Medulla oblongata (tissue), 1 donor: ENCODE data around the gene PSG2.
"Not testable (repeated sequence)": the region's sequence is repeated elsewhere in the genome, so short reads cannot be mapped to it uniquely, and the experiment has no call there.

Experiments used
- DNase-seq: peaks from one replicate; pipeline ENCODE4 v3.0.0-alpha.2; 2015; ENCODE audit errors: extremely low spot score

PSG2 gene

DNA sequence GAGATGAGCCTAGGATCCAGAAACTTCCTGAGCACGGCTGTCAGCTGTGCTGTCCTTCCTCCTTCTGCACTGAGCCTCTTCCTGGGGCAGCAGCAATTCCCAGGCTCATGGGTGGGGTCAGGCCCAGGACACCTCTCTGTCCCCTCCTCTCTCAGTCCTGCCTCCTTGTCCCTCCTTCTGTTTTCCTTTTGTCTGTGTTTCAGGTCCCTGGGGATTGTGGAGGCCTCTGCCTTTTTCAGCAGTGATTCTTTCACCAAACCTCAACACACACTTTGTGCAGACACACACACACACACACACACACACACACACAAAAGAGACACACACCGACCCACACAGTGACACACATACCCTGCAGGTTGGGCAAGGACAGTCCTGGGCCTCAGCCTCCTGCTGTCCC, at the start of gene PSG2:
TSS of gene PSG2 (minus strand) at position 101 of the 400 bp plus-strand sequence. CDS start 132 bp downstream, outside the sequence.
- not testable (repeated sequence) for DNase-seq

DNA sequence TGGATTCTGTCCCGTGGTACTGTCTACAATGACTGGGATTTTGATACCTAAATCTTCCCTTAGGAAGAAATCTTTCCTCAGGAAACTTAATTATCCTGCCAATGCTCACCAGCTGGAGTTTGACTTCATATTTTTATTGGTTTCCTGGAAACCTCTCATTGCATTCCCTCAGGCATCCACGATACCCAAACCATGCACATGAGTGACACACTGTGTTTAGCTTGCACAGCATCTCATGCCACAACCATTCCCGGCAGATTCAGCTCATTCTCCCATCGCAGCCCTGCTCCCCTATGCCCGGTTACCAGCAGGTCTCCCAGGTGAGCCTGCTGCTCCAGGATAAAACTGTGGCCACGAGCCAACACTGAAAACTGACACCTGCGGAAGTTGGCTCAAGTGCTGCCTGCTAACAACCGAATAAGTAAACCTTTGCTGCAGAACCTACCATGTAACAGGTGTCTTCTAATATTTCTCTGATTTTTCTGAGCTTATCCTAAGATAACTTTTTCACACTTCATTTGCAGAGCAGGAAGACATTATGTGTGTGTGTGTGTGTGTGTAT, 48.9 kb upstream of the PSG2 start:
- not testable (repeated sequence) for DNase-seq

DNA sequence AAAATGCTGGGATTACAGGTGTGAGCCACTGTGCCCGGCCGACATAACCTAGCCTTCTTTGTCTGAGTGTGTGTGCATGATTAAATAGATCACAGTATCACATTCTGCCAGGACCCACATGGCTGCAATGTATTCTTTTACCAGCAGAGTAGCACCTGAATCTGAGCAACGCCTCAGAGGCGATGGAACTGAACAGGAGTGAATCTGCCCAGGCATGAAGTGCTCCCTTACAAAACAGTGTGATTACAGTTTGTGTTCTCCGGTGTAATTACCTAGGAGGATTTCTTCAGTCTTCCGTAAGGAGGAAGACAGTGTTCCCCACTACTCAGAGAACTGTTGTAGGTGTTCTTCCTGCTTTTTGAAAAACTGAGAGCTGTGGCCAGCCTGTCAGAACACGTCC, 46.7 kb upstream of the PSG2 start:
- not testable (repeated sequence) for DNase-seq

DNA sequence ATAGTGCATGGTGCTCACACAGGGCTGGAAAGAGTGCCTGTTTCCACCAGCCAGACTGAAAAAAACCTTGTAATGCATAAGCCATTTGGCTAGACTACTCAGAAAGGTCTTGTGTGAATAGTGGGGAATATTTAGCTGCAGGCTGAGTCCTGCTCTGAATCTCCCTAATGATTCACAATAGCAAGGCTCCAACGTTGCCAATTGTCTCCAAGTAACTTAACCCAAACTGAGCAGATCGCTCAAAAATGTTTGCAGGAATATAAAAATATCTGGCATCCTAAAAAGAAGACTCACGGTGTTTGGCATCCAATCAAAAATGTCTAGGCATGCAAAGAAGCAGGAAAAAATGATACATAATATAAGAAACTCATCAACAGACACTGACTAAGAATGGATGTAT, 44.8 kb upstream of the PSG2 start:
- DNase-seq: not testable (repeated sequence)

DNA sequence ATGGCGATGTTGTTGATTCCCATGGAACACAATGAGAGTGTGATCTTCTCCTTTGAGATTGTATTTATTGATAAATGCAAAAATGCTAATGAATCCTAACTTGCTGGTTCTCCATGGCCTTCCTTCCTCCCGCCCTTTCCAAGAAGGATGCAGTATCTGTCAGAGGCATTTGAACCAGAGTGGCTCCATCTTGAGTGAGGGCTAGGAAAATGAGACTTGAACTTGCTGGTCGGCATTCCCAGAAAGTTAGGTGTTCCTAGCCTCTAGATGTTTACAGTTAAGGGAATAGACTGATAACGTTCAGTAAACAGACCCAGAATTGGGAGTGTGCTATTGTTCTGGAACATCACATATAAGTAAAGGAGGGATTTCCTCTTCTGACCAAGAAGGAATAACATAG, 44.2 kb upstream of the PSG2 start:
- DNase-seq: no peak

DNA sequence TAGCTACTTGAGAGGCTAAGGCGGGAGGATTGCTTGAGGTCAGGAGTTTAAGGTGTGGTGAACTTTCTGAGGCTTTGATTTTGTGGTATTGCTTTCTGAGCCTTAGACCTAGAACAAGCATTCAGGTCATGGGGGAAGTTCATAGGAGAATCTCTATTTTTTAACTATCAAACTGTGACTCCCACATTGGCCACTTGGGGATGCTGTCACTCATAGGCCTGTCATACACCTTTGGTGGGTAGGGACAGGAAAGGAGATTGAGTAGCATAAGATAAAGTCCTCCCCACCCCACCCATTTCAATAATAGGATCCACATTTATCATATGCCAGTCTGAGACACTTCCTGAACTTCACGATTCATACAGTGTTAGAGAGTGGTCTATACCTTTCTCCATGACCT, 41.9 kb upstream of the PSG2 start:
- no peak for DNase-seq

DNA sequence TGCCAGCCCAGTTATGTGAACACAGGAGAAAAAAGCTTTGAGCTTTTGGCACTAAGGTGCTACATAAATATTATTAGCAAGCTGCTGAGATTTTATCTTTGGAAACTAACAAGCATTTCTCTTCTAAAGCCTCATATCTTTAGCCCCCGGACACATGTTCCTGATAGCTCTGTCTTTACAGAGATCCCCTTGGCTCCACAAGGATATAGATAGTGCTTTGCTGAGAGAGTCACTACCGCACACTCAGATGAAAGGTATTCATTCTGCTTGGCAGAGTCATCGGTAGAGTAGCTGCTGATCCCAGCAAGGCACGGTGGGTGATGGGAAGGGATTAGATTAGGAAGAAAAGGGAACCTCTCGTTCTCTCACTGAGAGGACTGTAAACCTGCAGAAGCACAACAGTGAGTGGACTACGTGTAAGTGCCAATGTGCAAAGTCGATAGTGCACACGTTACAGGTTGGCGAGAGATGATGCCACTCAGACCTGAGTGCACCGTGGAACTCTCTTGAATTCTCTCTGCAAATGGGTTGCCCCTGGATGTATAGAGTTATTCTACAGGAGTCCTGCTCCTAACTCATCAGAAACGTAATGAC, 38.0 kb upstream of the PSG2 start:
- DNase-seq: not testable (repeated sequence)

DNA sequence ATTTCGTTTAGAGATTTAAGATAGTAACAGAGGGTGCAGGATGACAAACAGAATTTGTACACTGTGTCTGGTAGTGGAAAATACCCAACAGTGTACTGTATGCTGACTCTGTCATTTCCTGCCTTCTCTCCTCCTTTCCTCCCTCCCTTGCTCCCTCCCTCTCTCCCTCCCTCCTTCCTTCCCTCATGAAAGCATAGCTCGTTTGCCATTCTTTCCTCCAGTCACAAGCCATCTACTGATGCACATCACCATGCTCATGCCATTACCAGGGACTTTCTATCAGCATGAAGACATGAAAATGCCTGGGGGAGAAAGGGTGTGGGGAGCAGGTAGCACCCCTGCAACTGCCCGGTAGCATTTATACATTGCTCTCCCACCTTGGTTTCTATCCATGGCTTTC, 37.0 kb upstream of the PSG2 start:
- not testable (repeated sequence) for DNase-seq

DNA sequence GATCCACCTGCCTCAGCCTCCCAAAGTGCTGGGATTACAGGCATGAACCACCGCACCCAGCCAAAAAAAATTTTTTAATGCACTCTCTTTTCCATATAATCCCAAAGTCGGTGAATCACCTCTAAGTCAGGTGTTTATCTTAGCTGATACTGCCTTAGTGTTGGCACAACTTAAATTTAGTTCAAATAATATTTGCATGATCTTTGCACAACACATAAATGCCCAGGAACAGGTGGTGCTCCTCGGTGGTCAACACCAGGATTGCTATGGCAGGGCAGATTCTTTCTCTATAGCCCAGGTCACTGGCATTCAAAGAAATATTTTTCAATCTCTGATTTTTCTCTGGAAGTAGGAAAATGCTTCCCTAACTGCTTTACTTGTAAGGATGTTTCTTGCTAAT, 33.9 kb upstream of the PSG2 start:
- not testable (repeated sequence) for DNase-seq

DNA sequence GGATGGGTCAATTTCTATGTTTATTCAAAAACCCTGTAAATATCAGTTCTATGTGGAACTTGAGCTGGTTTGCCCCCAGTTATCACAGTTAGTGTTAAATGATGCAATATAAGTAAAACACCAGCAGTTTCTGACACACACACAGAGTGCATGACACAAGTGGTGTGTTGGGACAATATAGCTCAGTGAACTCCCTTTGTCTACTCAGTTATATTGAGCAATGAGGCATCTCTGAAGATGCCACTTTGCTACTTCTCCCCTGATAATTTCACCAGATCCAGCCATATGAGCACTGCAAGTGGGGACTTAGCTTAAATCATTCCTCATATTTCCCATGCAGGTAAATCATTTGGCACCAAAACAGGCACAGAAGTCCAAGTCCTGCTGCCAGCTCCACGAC, 33.0 kb upstream of the PSG2 start:
- DNase-seq: not testable (repeated sequence)

DNA sequence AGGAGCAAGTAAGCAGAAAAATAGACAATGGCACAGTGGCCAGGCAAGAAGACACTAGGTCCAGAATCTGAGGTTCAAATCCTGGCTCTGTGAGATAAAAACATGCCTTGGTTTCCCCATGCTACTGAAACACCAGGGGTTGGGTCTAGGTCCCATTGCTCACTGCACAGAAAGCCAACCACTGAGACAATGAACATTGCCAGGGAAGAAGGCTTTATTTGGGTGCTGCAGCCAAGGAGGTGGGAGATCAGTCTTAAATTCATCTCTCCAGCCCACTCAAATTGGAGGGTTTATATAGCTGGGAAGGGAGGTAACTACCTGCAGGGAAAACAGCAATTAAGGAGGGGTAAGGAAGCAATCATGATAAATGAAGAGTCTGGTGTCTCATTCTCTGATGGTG, 32.6 kb upstream of the PSG2 start:
- not testable (repeated sequence) for DNase-seq

DNA sequence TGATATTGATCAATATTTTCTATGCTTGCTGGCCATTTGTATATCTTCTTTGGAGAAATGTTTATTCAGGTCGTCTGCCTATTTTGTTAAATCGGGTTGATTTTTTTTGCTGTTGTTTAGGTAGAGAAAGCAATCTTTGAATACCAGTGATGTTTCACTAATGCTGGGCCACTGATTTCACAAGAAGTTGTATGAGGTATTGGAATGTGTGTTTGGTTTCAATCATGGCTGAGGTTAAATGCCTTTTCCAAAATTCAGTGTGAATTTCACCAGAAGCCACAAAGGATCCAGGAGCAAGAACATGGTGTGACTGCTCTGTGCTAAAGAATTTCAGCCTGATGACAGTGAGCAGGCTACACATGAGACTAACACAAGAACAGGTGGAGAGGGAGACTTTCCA, 32.1 kb upstream of the PSG2 start:
- not testable (repeated sequence) for DNase-seq

DNA sequence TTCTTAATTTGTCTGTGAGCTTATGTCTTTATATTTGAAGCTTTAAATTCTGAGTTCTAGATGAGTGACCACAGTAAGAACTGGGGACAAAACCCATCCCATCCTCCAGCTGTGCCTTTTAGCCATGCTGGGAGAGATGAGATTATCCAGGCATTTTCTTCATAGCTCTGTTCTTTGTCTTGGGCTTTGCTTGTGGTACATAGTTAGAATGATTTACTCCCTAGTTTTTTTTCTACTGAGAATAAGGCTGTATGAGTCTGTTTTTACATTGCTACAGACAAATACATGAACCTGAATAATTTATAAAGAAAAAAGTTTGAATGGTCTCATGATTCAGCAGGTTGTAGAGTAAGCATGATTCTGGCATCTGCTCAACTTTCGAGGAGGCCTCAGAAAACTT, 24.9 kb upstream of the PSG2 start:
- not testable (repeated sequence) for DNase-seq

DNA sequence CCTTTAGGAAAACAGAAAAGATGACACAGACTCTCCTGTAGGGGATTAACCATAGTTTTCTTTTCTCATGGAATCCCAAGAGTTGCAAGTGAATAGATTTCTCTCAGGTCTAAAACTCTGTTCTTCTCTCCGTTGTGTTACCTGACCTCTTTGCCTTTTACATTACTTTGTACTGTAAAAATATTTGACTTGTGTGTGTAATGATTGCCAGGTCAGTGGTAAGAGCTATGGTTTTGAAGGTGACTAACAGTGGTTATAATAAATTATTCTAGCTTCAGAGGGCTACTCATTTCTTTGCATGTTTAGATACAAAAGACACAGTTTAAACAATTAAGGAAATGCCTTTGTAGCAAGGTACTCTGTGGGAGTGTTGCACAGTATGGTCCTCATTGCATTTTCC, 23.0 kb upstream of the PSG2 start:
- DNase-seq: no peak

DNA sequence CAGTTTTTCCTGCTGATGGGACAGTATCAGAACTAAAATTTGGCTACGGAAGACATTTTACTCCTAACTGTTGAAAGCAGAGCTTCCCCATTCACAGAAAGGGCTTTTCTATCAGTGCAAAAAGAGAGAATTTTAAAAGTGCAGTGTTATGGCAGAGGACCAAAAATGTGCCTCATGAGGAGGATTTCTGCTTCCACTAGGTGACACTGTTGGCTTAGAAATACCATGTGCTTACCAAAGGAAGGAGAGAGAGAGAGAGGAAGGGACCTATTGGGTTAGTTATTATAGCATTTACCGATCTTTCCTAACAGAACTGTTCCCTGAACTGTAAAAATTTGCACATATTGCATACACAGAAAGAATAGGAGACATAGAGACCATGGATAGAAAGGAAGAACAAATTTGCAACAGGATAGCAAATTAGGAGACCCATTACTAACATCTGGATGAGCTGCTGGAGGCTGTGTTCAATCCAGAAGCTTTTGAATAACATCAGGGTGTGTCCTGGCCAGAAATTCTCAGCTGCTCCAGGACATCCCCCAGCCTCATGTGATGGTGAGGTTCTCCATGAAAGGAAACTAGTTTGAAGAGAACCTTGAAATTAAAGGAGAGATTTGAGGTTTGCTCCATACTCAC, 21.8 kb upstream of the PSG2 start:
- DNase-seq: peak; percentile 13

DNA sequence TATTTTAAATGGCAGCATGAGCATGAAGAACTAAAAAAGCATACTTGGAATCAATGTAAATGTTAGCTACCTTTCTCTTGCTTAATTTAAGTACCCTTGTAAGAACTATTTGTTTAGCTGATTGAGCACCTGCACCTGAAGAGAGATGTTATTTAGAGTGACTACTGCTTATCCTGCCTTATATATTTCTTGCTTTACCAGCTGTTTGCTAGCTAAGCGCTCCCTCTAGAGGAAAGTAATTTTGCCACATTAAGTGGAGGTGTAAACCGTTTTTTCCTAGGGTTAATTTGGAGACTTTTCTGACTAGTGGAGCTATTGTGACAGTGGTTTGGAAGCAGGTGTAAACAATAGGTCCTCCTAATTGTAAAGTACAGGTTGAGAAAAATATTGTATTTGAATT, 19.4 kb upstream of the PSG2 start:
- DNase-seq: no peak

DNA sequence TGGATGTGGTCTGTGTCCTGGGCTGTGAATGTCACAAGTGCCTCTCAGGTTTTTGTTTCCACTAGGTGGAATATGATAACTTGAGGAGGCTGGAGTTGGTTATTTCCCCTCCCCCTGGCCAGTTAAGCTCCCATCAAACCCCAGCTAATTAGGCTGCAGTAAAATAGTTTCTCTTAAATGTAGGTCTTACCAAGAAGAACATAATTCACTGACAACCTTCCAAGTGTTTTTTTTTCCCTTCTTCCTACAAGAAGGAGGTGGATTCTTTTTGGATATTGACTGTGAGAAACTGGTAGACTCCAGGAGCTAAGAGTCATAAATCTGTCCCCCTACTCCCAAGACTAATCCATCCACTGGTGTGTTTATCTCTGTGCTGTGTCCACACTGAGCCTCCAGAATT, 15.9 kb upstream of the PSG2 start:
- DNase-seq: not testable (repeated sequence)

DNA sequence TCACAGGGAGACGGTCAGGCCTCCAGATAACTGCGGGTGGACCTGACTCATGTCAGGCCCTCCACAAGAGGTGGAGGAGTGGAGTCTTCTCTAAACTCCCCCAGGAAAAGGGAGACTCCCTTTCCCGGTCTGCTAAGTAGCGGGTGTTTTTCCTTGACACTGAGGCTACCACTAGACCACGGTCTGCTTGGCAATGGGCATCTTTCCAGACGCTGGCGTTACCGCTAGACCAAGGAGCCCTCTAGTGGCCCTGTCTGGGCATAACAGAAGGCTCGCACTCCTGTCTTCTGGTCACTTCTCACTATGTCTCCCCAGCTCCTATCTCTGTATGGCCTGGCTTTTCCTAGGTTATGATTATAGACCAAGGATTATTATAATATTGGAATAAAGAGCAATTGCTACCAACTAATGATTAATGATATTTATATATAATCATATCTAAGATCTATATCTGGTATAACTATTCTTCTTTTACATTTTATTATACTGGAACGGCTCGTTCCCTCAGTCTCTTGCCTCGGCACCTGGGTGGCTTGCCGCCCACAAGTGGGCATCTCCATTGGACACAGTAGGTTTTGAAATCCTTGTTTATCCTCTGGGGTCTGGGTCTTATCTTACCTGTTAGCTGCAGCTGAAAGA, 5.3 kb upstream of the PSG2 start:
- DNase-seq: peak; percentile 33

DNA sequence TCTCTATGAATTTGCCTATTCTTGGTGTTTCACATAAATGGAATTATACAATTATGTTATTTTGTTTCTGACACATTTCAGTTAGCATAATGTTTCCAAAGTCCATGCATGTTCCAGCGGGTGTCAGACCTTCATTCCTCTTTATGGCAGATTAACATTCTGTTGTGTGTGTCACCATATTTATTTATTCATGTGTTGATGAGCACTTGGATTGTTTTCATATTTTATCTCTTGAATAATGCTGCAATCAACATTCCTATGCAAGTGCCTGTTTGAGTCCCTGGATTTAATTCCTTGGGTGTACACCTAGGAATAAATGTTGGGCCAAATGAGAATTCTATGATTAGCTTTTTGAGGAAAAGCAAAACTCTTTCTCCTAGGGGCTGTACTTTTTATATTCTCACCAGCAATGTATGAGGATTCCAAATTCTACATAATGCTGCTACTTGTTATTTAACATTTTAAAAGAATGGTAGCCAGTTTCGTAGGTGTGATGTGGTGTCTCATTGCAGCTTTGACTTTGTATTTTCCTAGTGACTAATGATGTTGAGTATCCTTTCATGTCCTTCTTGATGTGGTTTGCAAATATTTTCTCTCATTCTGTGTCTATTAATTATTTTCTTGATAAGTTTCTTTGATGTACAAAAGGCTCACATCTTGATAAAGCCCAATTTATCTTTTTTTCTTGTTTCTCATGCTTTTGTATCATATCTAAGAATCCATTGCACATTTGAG, 3.5 kb upstream of the PSG2 start:
- DNase-seq: not testable (repeated sequence)

DNA sequence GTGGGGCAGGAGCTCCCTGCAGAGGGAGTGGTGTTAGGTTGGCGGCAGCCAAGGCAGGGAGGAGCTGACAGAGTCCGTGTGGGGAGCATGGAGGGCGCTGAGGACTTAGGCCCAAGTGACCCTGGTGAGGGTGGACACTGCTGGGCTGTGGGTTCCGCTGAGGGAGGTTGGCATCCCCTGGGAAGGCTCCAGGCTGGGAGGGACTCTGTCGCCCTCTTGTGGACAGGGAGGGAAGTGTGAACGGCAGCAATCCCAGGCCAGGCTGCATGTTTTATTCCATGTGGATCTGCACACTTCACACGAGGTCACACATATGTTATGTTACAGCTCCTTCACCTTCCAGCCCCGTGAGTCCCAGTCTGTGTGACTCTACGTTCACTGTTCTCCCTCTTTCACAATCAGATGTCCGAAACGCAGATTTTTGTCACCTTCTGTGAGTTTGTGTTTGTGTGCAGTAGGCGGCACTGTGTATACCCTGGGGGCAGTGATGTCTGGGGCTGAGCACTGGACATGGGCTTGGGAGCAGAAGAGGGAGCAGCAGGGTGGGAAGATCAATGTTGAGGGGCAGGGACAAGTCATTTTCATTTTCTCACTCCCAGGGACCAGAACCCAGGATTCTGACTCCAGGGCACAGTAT, 1.8 kb upstream of the PSG2 start:
- not testable (repeated sequence) for DNase-seq

DNA sequence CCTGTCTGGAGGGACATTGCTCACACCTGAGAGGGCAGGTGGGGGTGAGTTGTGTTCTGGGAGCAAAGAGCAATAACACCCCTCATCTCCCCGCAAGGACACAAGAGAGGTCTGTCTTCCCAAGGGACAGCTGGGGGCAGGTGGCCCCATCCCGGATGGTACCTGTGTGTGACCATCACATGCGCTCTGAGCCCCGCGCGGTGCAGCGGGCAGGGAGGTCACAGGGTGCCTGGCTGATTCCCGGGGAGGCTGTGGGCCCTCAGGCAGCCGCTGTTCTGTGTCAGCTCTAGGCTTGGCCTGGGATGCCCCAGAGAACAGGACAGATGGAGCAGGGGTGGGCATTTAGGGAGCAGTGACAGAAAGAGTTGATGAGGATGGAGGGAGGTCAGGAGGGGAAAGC, 1.2 kb upstream of the PSG2 start:
- not testable (repeated sequence) for DNase-seq

DNA sequence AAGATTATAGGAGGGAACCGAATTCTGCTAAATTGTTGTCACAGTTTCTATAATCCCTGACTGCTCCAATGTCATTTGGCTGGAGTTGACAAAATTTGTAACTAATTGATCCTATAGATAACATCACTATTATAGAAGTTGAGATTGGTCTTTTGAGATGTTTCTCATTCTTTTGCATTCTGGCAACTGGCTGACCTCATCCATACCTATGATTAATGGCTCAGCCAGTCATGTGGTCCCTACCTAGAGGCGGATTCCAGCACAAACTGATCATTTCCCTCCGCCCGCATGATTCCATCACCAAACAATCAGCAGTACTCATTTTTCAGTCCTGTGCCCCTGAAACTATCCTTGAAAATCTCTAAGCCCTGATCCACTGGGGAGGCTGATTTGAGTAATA, 4.2 kb downstream of the PSG2 start:
- DNase-seq: no peak
